HEK293 (cell line): ENCODE data around the gene PROCA1.
A peak's percentile ranks its signal among the peaks of the same experiment; 100 is the strongest.

ENCODE experiments used
- CTCF ChIA-PET: fragments of 350-600 bp; formaldehyde crosslinking; extraction: SDS; loops from one replicate; lab custom pipeline; 2021; ENCODE audit warnings: antibody characterized with exemption; lab: Yijun Ruan, JAX
- POLR2A ChIA-PET: fragments of 300-600 bp; formaldehyde crosslinking; extraction: SDS; loops from one replicate; lab custom pipeline; 2020; ENCODE audit warnings: antibody characterized with exemption, inconsistent platforms; lab: Yijun Ruan, JAX
- H3K27ac ChIP-seq: fragments of 200-500 bp; sonication (Bioruptor generic); 2 replicates; pipeline ENCODE4 v1.5.1; 2014; ENCODE audit warnings: low read depth, low read length, control low read depth, inconsistent platforms; ENCODE audit errors: extremely low read depth
- H3K36me3 ChIP-seq, 2 experiments: fragments of 200-500 bp in 1 of 2; sonication (Bioruptor generic) in 1 of 2; 1 replicate in 1 of 2; 2 replicates in 1 of 2; pipeline ENCODE4 v1.5.1; 2014 to 2017; ENCODE audit warnings: inconsistent platforms in 2 of 2, low read length in 2 of 2; ENCODE audit not compliant: control insufficient read depth in 2 of 2, insufficient read depth in 1 of 2
- H3K4me1 ChIP-seq: fragments of 200-500 bp; sonication (Bioruptor generic); 2 replicates; pipeline ENCODE4 v1.5.1; 2014; ENCODE audit warnings: mild to moderate bottlenecking, low read length, inconsistent platforms; ENCODE audit not compliant: control insufficient read depth, insufficient read depth
- H3K4me3 ChIP-seq: 2 replicates; pipeline ENCODE4 v1.5.1; 2011; ENCODE audit warnings: low read depth, mild to moderate bottlenecking, control low read depth, low read length, moderate library complexity
- H3K9me3 ChIP-seq: fragments of 200-500 bp; sonication (Bioruptor generic); 2 replicates; pipeline ENCODE4 v1.5.1; 2014; ENCODE audit warnings: low read depth, low read length, inconsistent platforms; ENCODE audit not compliant: control insufficient read depth, insufficient read depth
- AEBP2 ChIP-seq: fragments of 450-650 bp; formaldehyde crosslinking; IDR thresholded peaks from 2 replicates; pipeline ENCODE4 v1.5.1; 2016; ENCODE audit warnings: missing biosample characterization, missing genetic modification characterization, borderline replicate concordance
- KLF1 ChIP-seq: fragments of 450-650 bp; formaldehyde crosslinking; IDR thresholded peaks from 2 replicates; pipeline ENCODE4 v1.5.1; 2016; ENCODE audit warnings: missing biosample characterization, missing genetic modification characterization
- KLF10 ChIP-seq: fragments of 450-650 bp; IDR thresholded peaks from 2 replicates; pipeline ENCODE4 v1.5.1; 2018; ENCODE audit warnings: missing biosample characterization, mild to moderate bottlenecking, missing genetic modification characterization
- PRDM1 ChIP-seq: fragments of 450-650 bp; formaldehyde crosslinking; IDR thresholded peaks from 2 replicates; pipeline ENCODE4; 2016; ENCODE audit warnings: missing biosample characterization, missing genetic modification characterization
- PRDM10 ChIP-seq: fragments of 450-650 bp; formaldehyde crosslinking; IDR thresholded peaks from 2 replicates; pipeline ENCODE4 v1.5.1; 2016; ENCODE audit warnings: missing biosample characterization, missing genetic modification characterization
- RBAK ChIP-seq: fragments of 450-650 bp; formaldehyde crosslinking; IDR thresholded peaks from 2 replicates; pipeline ENCODE4 v1.5.1; 2016; ENCODE audit warnings: missing biosample characterization, missing genetic modification characterization
- SP2 ChIP-seq: fragments of 450-650 bp; formaldehyde crosslinking; IDR thresholded peaks from 2 replicates; pipeline ENCODE4 v1.5.1; 2016; ENCODE audit warnings: missing biosample characterization, missing genetic modification characterization
- SP3 ChIP-seq: fragments of 450-650 bp; formaldehyde crosslinking; IDR thresholded peaks from 2 replicates; pipeline ENCODE4 v1.5.1; 2016; ENCODE audit warnings: missing biosample characterization, missing genetic modification characterization
- ZBTB6 ChIP-seq: fragments of 450-650 bp; formaldehyde crosslinking; IDR thresholded peaks from 2 replicates; pipeline ENCODE4 v1.5.1; 2017; ENCODE audit warnings: missing biosample characterization, missing genetic modification characterization
- ZIC2 ChIP-seq: fragments of 450-650 bp; formaldehyde crosslinking; IDR thresholded peaks from 2 replicates; pipeline ENCODE4 v1.5.1; 2016; ENCODE audit warnings: missing biosample characterization, missing genetic modification characterization
- ZNF112 ChIP-seq: fragments of 450-650 bp; formaldehyde crosslinking; IDR thresholded peaks from 2 replicates; pipeline ENCODE4 v1.5.0; 2017; ENCODE audit warnings: missing biosample characterization, missing genetic modification characterization
- ZNF138 ChIP-seq: fragments of 450-650 bp; formaldehyde crosslinking; IDR thresholded peaks from 2 replicates; pipeline ENCODE4 v1.5.1; 2016; ENCODE audit warnings: missing biosample characterization, missing genetic modification characterization, borderline replicate concordance
- ZNF223 ChIP-seq: fragments of 450-650 bp; formaldehyde crosslinking; IDR thresholded peaks from 2 replicates; pipeline ENCODE4 v1.5.1; 2016; ENCODE audit warnings: missing biosample characterization, missing genetic modification characterization
- ZNF266 ChIP-seq: fragments of 450-650 bp; formaldehyde crosslinking; IDR thresholded peaks from 2 replicates; pipeline ENCODE4 v1.5.1; 2016; ENCODE audit warnings: missing biosample characterization, missing genetic modification characterization, low read depth
- ZNF416 ChIP-seq: fragments of 450-650 bp; formaldehyde crosslinking; IDR thresholded peaks from 2 replicates; pipeline ENCODE4 v1.5.1; 2016; ENCODE audit warnings: missing biosample characterization, missing genetic modification characterization
- ZNF426 ChIP-seq: fragments of 450-650 bp; formaldehyde crosslinking; IDR thresholded peaks from 2 replicates; pipeline ENCODE4 v1.5.1; 2017; ENCODE audit warnings: missing biosample characterization, missing genetic modification characterization, mild to moderate bottlenecking, inconsistent platforms, moderate library complexity
- ZNF514 ChIP-seq: fragments of 450-650 bp; formaldehyde crosslinking; IDR thresholded peaks from 2 replicates; pipeline ENCODE4 v1.5.1; 2016; ENCODE audit warnings: missing biosample characterization, missing genetic modification characterization
- ZNF677 ChIP-seq: fragments of 450-650 bp; IDR thresholded peaks from 2 replicates; pipeline ENCODE4 v1.5.0; 2018; ENCODE audit warnings: missing biosample characterization, mild to moderate bottlenecking, missing genetic modification characterization, moderate library complexity
- ZNF692 ChIP-seq: fragments of 450-650 bp; formaldehyde crosslinking; IDR thresholded peaks from 2 replicates; pipeline ENCODE4 v1.5.1; 2016; ENCODE audit warnings: missing biosample characterization, missing genetic modification characterization
- ZNF830 ChIP-seq: fragments of 450-650 bp; IDR thresholded peaks from 2 replicates; pipeline ENCODE4 v1.5.0; 2018; ENCODE audit warnings: missing biosample characterization, missing genetic modification characterization, low read depth, mild to moderate bottlenecking, moderate library complexity
- ZSCAN4 ChIP-seq: fragments of 450-650 bp; formaldehyde crosslinking; IDR thresholded peaks from 2 replicates; pipeline ENCODE4 v1.5.1; 2017; ENCODE audit warnings: missing biosample characterization, missing genetic modification characterization

The PROCA1 gene

GRCh38 chr17:28712032-28712704, 480 bp upstream of the PROCA1 start:
- peaks cover 10 to 39% of the 10 kb centered on the region in 2 experiments; a peak in 2 of 3 replicates for H3K36me3 ChIP-seq
- no peak overlapping the region for H3K27ac ChIP-seq
- peaks cover 3% of the 10 kb centered on the region for H3K4me1 ChIP-seq
- H3K4me3 ChIP-seq: no peak overlapping the region
- TF ChIP-seq KLF10 (tag by site-specific recombination): no peak
- no peak for TF ChIP-seq RBAK (tag by site-specific recombination)
- no peak for TF ChIP-seq ZNF416
- no peak for TF ChIP-seq AEBP2 (tag by site-specific recombination)
- TF ChIP-seq PRDM1 (tag by site-specific recombination): no peak
- no peak for TF ChIP-seq ZNF426
- TF ChIP-seq ZIC2 (tag by site-specific recombination): no peak
- no peak for TF ChIP-seq ZSCAN4 (tag by site-specific recombination)
- TF ChIP-seq SP3: no peak
- no peak for TF ChIP-seq PRDM10 (tag by site-specific recombination)
- peak; percentile 71; the same call in 1 of the 2 replicates for TF ChIP-seq ZBTB6 (tag by site-specific recombination)
- peak; percentile 11; the same call in 1 of the 2 replicates for TF ChIP-seq KLF1 (tag by site-specific recombination)
- no peak for TF ChIP-seq ZNF112 (tag by site-specific recombination)
- no peak for TF ChIP-seq ZNF266 (tag by site-specific recombination)
- TF ChIP-seq SP2 (tag by site-specific recombination): peak; percentile 30; the same call in 1 of the 2 replicates
- no peak for TF ChIP-seq ZNF138 (tag by site-specific recombination)
- no peak for TF ChIP-seq ZNF223 (tag by site-specific recombination)
- no peak for TF ChIP-seq ZNF514 (tag by site-specific recombination)
- TF ChIP-seq ZNF830 (tag by site-specific recombination): no peak
- no peak for TF ChIP-seq ZNF692 (tag by site-specific recombination)
- no peak for TF ChIP-seq ZNF677 (tag by site-specific recombination)
- ChIA-PET POLR2A (interaction anchor here (0.6 to 10.5 kb wide), 5 partner anchors 8 to 1332 kb away, joined by 4 to 190 read pairs (median 26); partner anchors contain the start of genes BLTP2, RPL23A and TLCD1), CTCF (interaction anchor here (1.2 to 2.3 kb wide), 3 partner anchors 10 to 38 kb away, joined by 3 to 6 read pairs (median 6); no protein-coding TSS in a partner anchor)
- no peaks in the 10 kb centered on the region for H3K9me3 ChIP-seq
